H1 (cell line): ENCODE results near the gene SERPINB1. TPM values are rescaled to one million over a fixed set of nuclear protein-coding genes. Genes with fewer than 3 reads are reported as not detected.

ENCODE experiments used
- RAD21 ChIP-seq, 2 experiments: IDR thresholded peaks in 1 of 2; conservative IDR thresholded peaks in 1 of 2; 2 replicates each; pipeline ENCODE4 v1.6.1; 2011; ENCODE audit warnings: low read depth in 2 of 2, low read length in 2 of 2, improper control_type of control experiment in 1 of 2, inconsistent platforms in 1 of 2, mild to moderate bottlenecking in 1 of 2, moderate library complexity in 1 of 2
- RNF2 ChIP-seq: fragments of 200-900, 300-1000 bp; sonication (generic); IDR thresholded peaks from 2 replicates; pipeline ENCODE4 v1.7.1; 2016; ENCODE audit warnings: borderline replicate concordance, low read depth, mild to moderate bottlenecking, antibody characterized with exemption, low read length; ENCODE audit not compliant: poor library complexity, severe bottlenecking; ENCODE audit errors: missing control alignments
- TEAD4 ChIP-seq: IDR thresholded peaks from 2 replicates; pipeline ENCODE4 v1.6.1; 2012; ENCODE audit warnings: low read depth, low read length, inconsistent platforms, mixed read lengths
- polyA plus RNA-seq, 7 experiments: library from polyadenylated mRNA; depleted of rRNA in 3 of 7; stranded (reverse) in 5 of 7; unstranded in 2 of 7; fragments of >200 nt in 5 of 7; fragments of 200-250 nt in 2 of 7; gene quantifications; 1 replicate in 5 of 7; 2 replicates in 1 of 7; 4 replicates in 1 of 7; pipeline versions ENCODE4 v1.2.1 to v1.2.3, GENCODE V29; 2011 to 2013; ENCODE audit warnings: missing spikeins in 2 of 7, mixed read lengths in 2 of 7
- total RNA-seq: library from RNA; stranded (reverse); fragmentation: NEBNext Ultra II Directional; extraction: Animal tissue kit (Norgen Biotek cat#: 25700); gene quantifications from 2 replicates; pipeline ENCODE4 v1.2.1, GENCODE V29; 2021

The SERPINB1 gene
- total and polyA plus RNA-seq, 2 of the 8 experiments (the other 6 are each of a cell fraction or from before 2014, with no cell fraction given): 8.1 to 17.3 TPM

- no peak for TF ChIP-seq TEAD4
- no peak for TF ChIP-seq RNF2
- TF ChIP-seq RAD21 (IDR thresholded peaks at IDR 0.05 in 1 of 2, conservative IDR thresholded peaks at IDR 0.05 in 1 of 2; ENCODE audit: low read depth in 2 of 2, low read length in 2 of 2): no peak
Observed at GRCh38 chr6:2872423-2873358, 31.0 kb upstream of the SERPINB1 start (continued).
